Stimulated activated CD4-positive, alpha-beta T cell treated with anti-CD3 and anti-CD28 coated beads, Interleukin-1b, Interleukin-23, amount 100 ng/mL, for 48 hours (primary cell): ENCODE results near the gene SCAF8.
"Not testable (repeated sequence)": the region's sequence is repeated elsewhere in the genome, so short reads cannot be mapped to it uniquely, and the experiment has no call there.

Experiments used
- DNase-seq: peaks from one replicate; pipeline ENCODE4 v3.0.0-alpha.2; 2020

The SCAF8 gene

GRCh38 chr6:154791556-154792317 lies 58.5 kb downstream of the SCAF8 start:
- no peak for DNase-seq

DNA sequence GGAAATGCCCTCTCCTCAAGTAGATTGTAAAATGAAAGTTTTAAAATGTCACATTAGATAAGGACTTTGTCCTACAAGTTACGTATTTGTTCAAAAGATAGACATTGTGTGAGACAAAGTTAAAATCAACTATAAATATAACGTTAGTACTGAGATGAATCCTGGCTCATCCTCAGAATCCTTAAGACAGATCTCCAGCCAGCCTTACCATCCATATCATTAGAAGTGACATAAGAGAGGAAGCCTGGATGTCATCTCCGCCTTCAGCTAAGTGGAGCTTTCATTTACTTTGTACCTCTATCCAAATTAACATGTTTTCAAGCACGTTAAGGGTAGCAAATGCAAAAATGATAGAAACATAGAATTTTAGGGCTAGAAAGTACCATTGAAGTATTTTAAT lies 59.1 kb downstream of the SCAF8 start:
- no peak for DNase-seq

DNA sequence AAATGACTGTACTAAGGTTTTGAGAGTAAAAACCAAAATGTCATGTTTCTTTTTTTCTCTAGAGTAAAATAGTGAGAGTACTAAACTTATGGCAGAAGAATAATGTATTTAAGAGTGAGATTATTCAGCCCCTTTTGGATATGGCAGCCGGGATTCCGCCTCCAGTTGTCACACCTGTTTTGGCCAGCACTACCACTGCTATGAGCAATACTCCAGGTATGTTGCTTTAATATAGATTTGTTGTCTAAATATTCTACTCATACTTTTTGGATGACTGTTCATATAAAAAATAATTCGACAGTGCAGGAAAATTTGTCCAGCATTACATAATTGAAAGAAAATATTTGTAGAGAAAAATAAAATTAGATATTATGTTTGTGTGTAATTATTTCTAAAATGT lies 59.5 kb downstream of the SCAF8 start:
- no peak for DNase-seq

GRCh38 chr6:154796484-154796883 lies 63.3 kb downstream of the SCAF8 start:
- no peak for DNase-seq

DNA sequence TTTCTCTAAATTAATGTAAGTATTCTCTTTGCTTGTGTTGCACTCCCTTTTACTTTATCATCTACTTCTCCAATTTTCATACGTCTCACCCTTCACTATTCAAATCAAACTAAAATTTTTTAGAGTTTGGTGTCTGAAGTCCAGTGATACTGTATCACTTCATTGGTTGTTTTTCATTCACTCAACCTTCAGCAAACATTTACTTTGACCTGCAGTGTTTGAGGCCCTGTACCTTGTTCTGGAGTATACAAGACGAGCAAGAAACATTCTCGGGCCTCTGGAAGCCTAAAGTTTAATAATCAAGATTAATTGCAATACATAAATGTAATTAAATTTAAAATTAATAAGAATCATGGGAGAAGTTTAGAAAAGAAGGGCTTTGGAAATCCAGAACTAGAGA lies 64.6 kb downstream of the SCAF8 start:
- DNase-seq = no peak

GRCh38 chr6:154800338-154800737 lies 67.1 kb downstream of the SCAF8 start:
- DNase-seq = no peak

DNA sequence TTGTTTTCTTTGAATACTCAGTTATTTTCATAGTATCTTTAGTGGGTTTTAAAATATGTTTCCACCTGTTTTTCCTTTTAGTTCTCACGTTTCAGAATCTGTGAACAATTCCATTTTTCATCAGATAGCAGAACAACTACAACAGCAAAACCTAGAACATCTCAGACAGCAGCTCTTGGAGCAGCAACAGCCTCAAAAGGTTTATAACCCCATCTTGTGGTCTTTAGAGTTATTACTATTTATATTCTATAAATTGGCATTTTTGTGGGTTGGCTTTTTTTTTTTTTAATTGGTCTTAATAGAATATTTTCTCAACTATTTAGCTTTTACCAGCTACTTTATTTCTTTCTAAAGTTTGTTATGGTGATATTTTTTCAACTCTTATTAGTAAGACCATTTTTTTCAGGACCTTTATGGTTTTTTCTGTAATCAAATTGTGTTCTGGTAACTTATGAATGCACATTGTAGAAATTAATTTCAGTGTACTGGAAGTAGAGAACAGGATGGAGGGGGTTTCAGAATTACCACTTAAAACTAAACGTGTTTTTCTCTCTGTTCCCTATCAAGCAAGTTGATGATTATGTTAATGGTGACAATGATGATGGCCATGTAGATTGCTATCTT lies 72.2 kb downstream of the SCAF8 start:
- no peak for DNase-seq

GRCh38 chr6:154806804-154807203 lies 73.6 kb downstream of the SCAF8 start:
- DNase-seq = no peak

GRCh38 chr6:154811663-154812062 lies 78.4 kb downstream of the SCAF8 start:
- not testable (repeated sequence) for DNase-seq

DNA sequence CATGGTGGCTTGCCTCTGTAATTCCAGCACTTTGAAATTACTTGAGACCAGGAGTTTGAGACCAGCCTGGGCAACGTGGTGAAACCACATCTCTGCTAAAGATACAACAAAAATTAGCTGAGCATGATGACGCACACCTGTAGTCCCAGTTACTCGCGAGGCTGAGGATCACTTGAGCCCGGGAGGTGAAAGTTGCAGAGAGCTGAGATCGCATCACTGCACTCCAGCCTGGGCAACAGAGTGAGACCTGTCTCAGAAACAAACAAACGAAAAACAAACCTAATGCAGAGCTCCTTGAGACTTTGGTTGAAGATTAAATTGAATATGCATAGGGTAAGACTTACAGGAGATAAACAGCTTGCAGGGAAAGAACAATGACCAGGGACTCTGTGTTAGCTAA lies 80.8 kb downstream of the SCAF8 start:
- DNase-seq = no peak

- no peak for DNase-seq
These were observed 83.0 kb downstream of the SCAF8 start for GRCh38 chr6:154815938-154816820.

DNA sequence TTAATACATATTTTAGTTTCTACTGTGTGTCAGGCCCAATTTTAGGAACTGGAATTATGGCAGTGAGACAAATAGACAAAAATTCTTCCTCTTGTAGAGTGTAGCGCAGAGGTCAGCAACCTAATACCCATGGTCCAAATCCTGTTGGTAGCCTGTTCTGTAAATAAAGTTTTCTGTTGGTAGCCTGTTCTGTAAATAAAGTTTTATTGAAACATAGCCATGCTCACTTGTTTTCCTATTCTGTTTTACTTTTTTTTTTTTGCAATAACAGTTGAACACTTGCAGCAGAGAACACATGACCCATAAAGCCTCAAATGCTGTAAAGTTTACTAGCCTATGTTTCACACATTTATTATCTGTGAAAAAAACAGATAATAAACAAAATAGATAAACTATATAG lies 87.9 kb downstream of the SCAF8 start:
- DNase-seq = no peak

GRCh38 chr6:154821638-154822037 lies 88.4 kb downstream of the SCAF8 start:
- DNase-seq = no peak

DNA sequence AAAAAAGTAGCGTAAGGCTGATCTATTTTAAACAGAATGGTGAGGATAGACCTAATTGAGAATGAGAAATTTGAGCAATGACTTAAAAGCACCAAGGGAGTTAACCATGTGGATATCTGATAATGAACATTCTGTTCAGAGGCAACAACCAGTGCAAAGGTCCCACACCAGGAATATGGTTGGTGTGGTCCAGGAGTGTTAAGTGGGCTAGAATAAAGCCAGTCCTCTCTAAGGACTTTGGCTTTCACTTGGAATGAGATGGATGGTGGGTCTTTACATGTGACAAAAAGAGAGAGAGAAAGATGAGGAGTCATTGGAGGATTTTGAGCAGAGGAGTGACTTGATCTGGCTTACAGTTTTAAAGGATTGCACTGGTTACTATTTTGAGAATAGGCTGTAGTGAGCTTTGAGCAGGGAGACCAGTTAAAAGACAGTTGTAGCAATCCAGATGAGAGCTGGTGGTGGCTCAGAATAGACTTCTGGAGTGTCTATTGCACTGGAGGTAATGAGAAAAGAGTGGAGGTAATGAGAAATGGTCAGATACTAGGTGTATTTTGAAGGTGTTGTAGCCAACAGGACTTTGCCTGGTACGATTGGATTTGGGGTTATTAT lies 89.8 kb downstream of the SCAF8 start:
- no peak for DNase-seq

DNA sequence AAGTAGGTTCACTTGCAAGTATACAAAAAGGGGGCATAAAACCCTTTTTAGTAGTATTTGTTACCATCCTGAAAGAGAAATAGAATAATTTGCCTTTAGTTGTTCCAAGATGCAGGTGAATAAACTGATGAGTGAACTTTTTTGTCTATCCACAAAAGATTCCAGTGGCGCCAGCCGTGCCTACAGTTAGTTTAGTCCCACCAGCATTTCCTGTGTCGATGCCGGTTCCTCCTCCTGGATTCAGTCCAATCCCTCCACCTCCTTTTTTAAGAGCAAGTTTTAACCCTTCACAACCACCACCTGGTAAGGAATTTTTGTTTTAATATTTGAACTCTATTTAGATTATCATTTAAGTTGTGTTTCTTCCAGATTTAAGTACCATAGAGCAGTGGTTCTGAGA lies 90.9 kb downstream of the SCAF8 start:
- no peak for DNase-seq

GRCh38 chr6:154829970-154830369 lies 96.8 kb downstream of the SCAF8 start:
- DNase-seq = no peak

DNA sequence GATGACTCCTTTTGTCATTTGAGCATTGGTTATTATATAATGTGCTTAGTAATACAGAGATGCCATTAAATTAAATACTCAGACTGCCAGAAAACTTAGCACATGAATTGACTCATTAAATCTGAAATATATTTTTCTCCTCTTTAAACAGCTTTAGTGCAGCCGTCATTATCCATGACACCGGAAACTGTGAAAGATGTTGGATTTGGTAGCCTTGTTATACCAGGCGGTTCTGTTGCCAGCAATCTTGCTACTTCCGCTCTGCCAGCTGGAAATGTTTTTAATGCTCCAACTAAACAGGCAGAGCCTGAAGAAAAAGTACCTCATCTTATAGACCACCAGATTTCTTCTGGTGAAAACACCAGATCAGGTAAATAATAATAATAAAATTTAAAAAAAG lies 97.6 kb downstream of the SCAF8 start:
- no peak for DNase-seq

GRCh38 chr6:154835307-154835706 lies 102.1 kb downstream of the SCAF8 start:
- no peak for DNase-seq

DNA sequence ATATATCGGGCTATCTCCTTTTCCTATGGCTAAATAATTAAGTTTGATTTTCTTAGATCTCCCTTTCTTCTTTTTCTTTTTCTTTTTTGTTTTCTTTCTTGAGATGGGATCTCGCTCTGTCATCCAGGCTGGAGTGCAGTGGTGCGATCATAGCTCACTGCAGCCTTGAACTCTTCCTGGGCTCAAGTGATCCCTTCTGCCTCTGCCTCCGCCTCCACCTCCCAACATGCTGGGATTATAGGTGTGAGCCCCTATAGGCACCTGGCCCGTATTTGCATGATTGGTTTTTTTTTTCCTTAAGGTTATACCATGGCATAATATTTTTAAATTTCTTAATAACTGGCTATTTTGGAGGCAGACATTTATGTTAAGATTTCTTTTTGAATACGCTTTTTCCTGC lies 106.3 kb downstream of the SCAF8 start:
- no peak for DNase-seq

- DNase-seq = no peak
These were observed 107.1 kb downstream of the SCAF8 start for GRCh38 chr6:154840363-154840762.

DNA sequence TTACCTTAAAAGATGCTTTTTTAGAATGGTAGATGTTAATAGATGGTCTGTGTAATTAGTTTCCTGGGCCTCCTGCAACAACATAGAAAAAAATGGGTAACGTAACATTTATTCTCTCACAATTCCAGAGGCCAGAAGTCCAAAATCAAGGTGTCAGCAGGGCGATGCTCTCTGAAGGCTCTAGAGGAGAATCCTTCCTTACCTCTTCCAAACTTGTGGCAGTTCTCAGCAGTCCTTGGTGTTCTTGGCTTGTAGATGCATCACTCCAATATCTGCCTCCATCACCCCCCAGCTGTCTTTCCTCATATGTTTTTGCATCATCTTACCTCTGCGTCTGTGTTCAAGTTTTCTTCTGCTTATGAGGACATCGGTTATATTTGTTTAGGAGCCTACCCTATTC lies 107.9 kb downstream of the SCAF8 start:
- no peak for DNase-seq

GRCh38 chr6:154842833-154843232 lies 109.6 kb downstream of the SCAF8 start:
- DNase-seq = no peak

DNA sequence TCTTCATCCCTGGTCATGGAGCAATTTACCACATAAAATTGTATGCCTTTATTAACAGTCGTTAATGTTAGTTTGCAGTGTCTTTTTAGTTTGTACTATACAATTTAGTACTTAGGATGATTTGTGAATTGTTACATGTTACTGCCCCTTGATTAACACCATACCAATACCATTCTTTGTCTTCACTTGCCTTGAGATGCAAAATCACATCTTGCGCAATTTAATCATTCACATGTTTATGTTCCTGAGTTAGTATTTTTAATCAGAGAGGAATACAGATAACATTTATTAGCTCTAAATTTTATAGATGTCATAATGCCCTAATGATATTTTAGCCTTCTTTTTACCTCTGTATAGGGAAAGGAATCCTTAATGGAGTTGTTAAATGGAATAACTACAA lies 114.1 kb downstream of the SCAF8 start:
- no peak for DNase-seq
